HG02885 (cell line): ENCODE measurements around the gene GRID2.
A peak's percentile ranks its signal among the peaks of the same experiment; 100 is the strongest.

Experiments
- ATAC-seq: cut with Tn5 transposase; IDR thresholded peaks from one replicate; pipeline ENCODE4 v1.9.1; 2021; ENCODE audit warnings: mild to moderate bottlenecking; ENCODE audit not compliant: unreplicated experiment, poor library complexity

Gene GRID2

DNA sequence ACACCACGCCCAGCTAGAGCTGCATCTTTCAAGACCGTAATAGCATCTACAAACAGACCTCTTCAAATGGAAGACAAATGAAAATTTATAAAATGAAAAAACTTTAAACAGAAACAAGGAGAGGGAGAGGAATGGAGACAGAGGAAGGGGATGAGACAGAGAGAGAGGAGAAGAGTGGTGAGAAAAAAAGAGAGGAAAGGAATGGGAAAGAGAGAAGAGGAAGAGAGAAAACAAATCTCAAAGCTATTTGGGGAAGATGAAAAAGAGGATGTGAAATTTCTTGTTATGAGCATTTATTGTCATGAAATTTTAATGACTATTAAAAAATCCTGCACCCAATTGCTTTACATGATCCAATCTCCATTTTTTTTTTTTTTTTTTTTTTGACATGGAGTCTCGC lies 726.9 kb downstream of the GRID2 start:
- ATAC-seq, result no peak

DNA sequence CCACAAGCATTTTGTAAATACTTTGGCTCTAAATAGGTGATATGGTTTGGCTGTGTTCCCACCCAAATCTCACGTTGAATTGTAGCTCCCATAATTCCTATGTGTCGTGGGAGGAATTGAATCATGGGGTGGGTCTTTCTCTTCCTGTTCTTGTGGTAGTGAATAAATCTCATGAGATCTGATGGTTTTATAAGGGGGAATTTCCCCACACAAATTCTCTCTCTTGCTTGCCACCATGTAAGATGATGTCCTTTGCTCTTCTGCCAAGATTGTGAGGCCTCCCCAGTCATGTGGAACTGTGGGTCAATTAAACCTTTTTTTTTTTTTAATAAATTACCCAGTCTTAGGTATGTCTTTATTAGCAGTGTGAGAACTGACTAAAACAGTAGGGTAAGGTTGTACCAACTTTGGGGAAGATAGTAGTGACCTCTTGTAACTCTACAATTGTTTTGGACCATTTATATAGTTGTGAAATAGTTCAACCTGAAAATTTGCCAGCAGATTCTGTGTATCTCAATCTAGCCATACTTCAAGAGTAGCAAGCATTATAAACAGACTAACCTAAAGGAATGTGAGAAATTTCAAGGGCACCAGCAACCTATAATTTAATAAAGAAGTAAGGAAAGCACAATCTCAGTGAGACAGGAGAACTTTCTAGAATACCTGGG lies 727.8 kb downstream of the GRID2 start:
- ATAC-seq, result no peak

DNA sequence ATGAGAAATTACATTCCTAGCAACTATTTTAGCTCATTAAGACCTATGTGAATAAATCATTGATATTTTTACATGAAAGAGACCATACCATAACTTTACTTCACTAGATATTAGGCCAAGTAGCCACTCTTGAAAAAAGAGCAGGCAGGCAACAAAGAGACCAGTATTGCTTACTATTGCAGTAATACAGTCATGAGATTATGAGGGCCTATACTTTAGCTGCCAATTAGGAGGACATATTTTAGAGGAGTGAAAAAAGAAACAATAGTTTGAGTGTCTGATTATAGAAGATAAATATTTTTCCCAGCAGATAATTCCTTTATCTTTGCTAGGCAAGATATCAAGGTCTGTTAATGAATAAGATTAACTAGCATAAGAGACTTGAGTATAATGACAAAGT lies 739.0 kb downstream of the GRID2 start:
- no peak for ATAC-seq

- ATAC-seq, result no peak
Measured at GRCh38 chr4:93053140-93053539, 749.4 kb downstream of the GRID2 start.

- no peak for ATAC-seq
Measured at GRCh38 chr4:93061826-93062225, 758.1 kb downstream of the GRID2 start.

GRCh38 chr4:93063325-93063724 lies 759.6 kb downstream of the GRID2 start:
- no peak for ATAC-seq

- no peak for ATAC-seq
Measured at GRCh38 chr4:93065790-93066189, 762.0 kb downstream of the GRID2 start.

DNA sequence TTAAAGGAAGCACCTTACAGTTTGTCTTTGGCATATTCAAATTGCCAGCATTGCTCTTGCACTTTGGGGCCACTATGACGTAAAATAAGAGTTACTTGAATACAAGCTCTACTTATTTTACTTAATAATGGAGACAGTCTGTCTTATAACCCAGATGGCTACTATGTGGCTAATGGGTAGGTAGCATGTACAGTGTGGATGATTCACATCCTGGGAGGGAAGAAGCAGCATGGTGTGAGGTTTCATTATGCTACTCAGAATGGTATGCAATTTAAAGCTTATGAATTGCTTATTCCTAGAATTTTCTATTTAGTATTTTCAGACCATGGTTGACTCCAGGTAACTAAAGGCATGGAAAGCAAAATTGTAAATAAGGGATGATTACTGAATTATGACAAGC lies 763.0 kb downstream of the GRID2 start:
- ATAC-seq, result no peak

- no peak for ATAC-seq
Measured at GRCh38 chr4:93072292-93072691, 768.5 kb downstream of the GRID2 start.

DNA sequence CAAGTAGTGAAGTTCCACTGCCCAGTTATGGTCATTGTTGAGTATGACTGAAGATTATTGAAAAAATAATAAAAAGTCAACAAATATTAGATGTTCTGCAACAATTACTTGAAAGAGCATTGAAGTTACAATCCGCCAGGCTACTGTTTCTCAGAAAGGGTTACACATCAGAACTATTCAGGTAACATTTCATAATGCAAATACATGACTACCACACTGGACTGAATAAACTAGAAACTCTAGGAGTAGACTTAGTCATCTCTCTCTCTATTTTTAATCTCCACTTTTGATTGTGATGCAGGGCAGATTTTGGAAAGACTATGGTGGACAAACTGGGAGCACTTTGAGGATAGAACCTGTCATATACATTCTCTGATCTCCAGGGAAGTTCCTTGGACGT lies 776.5 kb downstream of the GRID2 start:
- no peak for ATAC-seq

DNA sequence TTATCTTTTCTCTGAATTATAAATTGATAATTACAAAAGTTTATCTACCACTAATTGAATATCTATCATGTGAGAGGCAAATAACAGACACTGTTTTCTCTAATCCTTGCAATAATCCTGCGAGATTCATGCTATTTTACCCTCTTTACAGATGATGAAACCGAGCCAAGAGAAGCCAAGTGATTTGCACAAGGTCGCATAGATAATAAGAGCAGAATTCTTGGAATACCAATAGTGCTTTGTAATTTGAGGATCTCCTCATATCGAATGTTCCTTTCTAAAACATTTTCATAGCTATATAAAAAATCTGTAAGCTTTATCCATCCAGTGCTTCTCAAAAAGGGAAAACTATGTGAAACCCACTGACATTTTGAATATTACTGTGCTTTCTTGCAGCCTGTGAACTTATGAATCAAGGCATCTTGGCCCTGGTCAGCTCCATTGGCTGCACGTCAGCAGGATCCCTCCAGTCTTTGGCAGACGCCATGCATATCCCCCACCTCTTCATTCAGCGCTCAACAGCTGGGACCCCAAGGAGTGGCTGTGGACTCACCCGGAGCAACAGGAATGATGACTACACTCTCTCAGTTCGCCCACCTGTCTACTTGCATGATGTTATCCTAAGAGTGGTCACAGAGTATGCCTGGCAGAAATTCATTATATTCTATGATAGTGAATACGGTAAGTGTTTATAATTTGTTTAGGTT lies 781.0 kb downstream of the GRID2 start:
- no peak for ATAC-seq

- ATAC-seq, result no peak
Measured at GRCh38 chr4:93086356-93086755, 782.6 kb downstream of the GRID2 start.

DNA sequence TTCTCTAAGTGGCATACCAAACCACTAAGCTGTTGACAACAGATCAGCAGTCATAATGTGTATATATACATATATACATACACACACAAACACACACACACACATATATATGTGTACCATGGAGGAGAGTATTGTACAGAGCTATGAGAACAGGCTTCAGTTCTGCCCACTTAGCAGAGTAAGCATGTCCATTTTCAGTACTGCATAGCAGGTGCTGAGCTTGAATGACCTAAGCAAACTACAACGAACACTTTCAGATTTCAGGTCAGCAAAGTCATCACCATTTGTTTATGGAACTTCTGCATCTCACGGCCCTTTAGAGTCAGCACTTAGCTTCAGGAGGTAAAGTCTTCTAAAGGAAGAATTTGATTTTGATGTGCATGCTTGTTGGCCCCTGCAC lies 789.0 kb downstream of the GRID2 start:
- ATAC-seq, result no peak

DNA sequence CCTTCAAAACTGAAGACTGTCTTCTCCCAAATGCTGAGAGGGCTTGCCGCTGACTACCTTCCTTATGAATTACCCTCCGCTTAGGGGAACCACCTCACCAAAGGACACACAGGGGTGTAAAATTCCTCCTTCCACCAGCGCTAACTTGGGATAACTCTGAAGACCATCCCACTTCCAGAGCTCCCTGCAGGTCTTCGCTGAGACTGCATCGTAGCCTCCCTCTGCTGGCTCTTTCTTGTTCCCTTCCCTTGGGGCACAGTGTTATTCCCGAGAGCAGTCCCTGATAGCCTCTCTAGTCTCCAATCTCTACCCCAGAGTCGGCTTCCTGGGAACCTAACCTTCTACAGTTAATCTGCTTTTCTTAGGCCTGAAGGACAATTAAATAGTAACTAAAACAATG lies 799.3 kb downstream of the GRID2 start:
- no peak for ATAC-seq

GRCh38 chr4:93116624-93117023 lies 812.9 kb downstream of the GRID2 start:
- ATAC-seq, result no peak

DNA sequence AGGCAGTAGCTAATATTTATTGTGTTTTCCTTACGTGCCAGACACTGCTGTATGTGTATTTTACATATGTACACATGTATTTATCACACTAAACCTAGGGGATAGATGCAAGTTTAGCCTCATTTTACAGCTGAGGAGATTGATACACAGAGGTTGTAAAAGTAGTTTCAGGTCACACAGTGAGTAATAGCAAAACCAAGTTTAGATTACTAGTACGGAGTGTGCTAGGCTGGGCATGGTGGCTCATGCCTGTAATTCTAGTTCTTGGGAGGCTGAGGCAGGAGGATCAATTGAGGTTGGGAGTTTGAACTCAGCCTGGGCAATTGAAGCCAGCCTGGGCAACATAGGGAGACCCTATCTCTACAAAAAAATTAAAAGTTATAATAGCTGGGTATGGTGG lies 823.7 kb downstream of the GRID2 start:
- peak; percentile 66 for ATAC-seq

- no peak for ATAC-seq
Measured at GRCh38 chr4:93132631-93133030, 828.9 kb downstream of the GRID2 start.

GRCh38 chr4:93139118-93139517 lies 835.4 kb downstream of the GRID2 start:
- no peak for ATAC-seq

DNA sequence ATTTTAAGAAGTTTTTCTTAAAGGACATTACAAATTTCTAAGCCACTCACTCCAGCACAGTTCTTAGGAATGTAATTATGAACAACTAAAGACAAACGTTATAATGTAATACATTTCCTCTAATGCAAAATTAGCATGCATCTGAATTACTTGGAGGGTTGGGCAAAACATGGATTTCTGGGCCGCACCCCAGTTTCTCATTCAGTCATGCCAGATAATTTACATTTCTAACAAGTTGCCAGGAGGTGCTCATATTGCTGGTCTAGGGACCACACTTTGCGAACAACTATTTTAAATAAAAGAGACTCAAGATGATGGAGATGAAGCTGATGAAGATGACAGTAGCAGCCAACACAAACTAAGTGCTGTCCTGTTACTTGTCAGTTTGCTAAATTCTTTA lies 840.1 kb downstream of the GRID2 start:
- no peak for ATAC-seq

DNA sequence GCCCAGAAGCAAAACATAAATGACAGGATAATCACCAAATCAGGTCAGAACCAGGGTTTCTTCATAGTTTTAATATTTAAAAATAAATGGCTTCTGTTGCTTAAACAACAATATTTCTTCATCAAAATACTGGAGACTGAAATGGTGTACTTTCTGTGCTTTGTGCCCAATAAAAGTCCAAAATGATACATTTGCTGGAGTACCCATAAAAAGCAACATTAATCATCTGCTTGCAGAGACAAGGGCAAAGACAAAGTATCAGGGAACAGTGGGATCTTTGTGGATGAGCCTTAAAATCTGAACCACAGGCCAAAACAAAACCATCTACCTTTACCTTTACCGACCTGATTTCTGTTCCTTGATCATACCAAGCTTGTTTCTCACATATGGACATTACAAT lies 840.9 kb downstream of the GRID2 start:
- no peak for ATAC-seq

GRCh38 chr4:93147524-93148212 lies 843.9 kb downstream of the GRID2 start:
- no peak for ATAC-seq

DNA sequence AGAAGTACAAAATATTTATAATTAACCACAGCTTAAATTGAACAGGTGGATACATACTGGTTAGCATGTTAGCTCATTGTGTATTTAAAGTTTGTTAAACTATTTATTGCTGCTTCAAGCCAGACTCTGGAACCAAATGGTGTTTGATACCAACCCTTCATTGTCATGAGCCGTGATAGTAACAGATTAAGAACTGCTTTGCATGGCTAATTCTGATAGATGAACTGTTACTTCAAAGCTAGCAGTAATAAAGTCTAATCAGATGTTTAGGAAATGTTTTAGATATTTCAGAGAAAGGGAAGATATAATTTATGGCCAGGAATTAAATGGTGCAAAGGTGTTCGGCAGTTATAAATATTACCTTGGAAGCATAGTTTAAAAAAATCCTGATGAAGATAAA lies 848.7 kb downstream of the GRID2 start:
- ATAC-seq, result no peak
